Upper lobe of left lung (tissue), 4 donors: ENCODE measurements around the gene TMEM187.

Experiments
- POLR2A ChIP-seq, 4 donors: fragments of 450-650 bp; IDR thresholded peaks; one replicate each; pipeline ENCODE4 v1.5.1; 2016 to 2017; ENCODE audit warnings: antibody characterized with exemption in 4 of 4, mild to moderate bottlenecking in 2 of 4
- POLR2AphosphoS5 ChIP-seq, 2 donors: sonication (generic); formaldehyde crosslinking; IDR thresholded peaks; one replicate each; pipeline ENCODE4 v1.5.1; 2017; ENCODE audit warnings: antibody characterized with exemption in 2 of 2
- TF ChIP-seq, protein P1 (sequence below), 6 experiments: fragments of 450-650 bp in 4 of 6; fragments of 200-600 bp in 2 of 6; sonication (generic) in 2 of 6; IDR thresholded peaks; one replicate each; pipeline ENCODE4 v1.5.1; 2016 to 2019; ENCODE audit warnings: antibody characterized with exemption in 6 of 6

GRCh38 chrX:153945956-153946943 lies 26.3 kb upstream of the TMEM187 start:
- TF ChIP-seq, protein P1, sequence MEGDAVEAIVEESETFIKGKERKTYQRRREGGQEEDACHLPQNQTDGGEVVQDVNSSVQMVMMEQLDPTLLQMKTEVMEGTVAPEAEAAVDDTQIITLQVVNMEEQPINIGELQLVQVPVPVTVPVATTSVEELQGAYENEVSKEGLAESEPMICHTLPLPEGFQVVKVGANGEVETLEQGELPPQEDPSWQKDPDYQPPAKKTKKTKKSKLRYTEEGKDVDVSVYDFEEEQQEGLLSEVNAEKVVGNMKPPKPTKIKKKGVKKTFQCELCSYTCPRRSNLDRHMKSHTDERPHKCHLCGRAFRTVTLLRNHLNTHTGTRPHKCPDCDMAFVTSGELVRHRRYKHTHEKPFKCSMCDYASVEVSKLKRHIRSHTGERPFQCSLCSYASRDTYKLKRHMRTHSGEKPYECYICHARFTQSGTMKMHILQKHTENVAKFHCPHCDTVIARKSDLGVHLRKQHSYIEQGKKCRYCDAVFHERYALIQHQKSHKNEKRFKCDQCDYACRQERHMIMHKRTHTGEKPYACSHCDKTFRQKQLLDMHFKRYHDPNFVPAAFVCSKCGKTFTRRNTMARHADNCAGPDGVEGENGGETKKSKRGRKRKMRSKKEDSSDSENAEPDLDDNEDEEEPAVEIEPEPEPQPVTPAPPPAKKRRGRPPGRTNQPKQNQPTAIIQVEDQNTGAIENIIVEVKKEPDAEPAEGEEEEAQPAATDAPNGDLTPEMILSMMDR (IDR thresholded peaks at IDR 0.05), result no peak
- TF ChIP-seq POLR2A (IDR thresholded peaks at IDR 0.05) (no peak), POLR2AphosphoS5 (IDR thresholded peaks at IDR 0.05) (no peak)
